Loucy (cell line): Measurements from ENCODE around the gene ELF5.

Experiments used
- EZH2phosphoT487 ChIP-seq: fragments of 200-600 bp; IDR thresholded peaks from 2 replicates; pipeline ENCODE4 v1.6.1; 2018; ENCODE audit warnings: antibody characterized with exemption, mild to moderate bottlenecking, moderate library complexity, borderline replicate concordance
- TF ChIP-seq, protein P1 (sequence below): fragments of 200-600 bp; sonication (generic); conservative IDR thresholded peaks from 2 replicates; pipeline ENCODE4 v1.5.1; 2014; ENCODE audit warnings: mild to moderate bottlenecking, antibody characterized with exemption, low read length

DNA sequence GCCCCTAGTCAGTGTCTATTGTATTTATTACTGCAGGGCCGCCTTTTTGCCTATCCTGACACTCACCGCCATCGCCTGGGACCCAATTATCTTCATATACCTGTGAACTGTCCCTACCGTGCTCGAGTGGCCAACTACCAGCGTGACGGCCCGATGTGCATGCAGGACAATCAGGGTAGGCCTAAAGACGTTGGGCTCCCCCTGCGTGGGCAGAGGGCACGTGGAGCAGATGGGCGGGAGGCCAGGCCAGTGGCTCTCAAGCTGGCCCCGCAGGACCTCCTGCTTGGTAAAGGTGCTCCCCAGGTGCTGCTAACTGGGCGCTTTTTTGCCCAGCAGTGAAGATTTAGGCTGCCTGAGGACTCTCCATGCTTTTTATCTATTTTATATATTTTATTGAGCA is 52.4 kb downstream of the ELF5 start:
- TF ChIP-seq, protein P1, sequence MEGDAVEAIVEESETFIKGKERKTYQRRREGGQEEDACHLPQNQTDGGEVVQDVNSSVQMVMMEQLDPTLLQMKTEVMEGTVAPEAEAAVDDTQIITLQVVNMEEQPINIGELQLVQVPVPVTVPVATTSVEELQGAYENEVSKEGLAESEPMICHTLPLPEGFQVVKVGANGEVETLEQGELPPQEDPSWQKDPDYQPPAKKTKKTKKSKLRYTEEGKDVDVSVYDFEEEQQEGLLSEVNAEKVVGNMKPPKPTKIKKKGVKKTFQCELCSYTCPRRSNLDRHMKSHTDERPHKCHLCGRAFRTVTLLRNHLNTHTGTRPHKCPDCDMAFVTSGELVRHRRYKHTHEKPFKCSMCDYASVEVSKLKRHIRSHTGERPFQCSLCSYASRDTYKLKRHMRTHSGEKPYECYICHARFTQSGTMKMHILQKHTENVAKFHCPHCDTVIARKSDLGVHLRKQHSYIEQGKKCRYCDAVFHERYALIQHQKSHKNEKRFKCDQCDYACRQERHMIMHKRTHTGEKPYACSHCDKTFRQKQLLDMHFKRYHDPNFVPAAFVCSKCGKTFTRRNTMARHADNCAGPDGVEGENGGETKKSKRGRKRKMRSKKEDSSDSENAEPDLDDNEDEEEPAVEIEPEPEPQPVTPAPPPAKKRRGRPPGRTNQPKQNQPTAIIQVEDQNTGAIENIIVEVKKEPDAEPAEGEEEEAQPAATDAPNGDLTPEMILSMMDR = no peak
- no peak for TF ChIP-seq EZH2phosphoT487
